Activated T-cell treated with anti-CD3 and anti-CD28 coated beads for 24 hours (primary cell): ENCODE data around the gene INO80B.
A peak's percentile ranks its signal among the peaks of the same experiment; 100 is the strongest.
"Not testable (repeated sequence)": the region's sequence is repeated elsewhere in the genome, so short reads cannot be mapped to it uniquely, and the experiment has no call there.

Experiments
- DNase-seq: peaks from one replicate; pipeline ENCODE4 v3.0.0-alpha.2; 2020; ENCODE audit warnings: low read depth

Gene INO80B

DNA sequence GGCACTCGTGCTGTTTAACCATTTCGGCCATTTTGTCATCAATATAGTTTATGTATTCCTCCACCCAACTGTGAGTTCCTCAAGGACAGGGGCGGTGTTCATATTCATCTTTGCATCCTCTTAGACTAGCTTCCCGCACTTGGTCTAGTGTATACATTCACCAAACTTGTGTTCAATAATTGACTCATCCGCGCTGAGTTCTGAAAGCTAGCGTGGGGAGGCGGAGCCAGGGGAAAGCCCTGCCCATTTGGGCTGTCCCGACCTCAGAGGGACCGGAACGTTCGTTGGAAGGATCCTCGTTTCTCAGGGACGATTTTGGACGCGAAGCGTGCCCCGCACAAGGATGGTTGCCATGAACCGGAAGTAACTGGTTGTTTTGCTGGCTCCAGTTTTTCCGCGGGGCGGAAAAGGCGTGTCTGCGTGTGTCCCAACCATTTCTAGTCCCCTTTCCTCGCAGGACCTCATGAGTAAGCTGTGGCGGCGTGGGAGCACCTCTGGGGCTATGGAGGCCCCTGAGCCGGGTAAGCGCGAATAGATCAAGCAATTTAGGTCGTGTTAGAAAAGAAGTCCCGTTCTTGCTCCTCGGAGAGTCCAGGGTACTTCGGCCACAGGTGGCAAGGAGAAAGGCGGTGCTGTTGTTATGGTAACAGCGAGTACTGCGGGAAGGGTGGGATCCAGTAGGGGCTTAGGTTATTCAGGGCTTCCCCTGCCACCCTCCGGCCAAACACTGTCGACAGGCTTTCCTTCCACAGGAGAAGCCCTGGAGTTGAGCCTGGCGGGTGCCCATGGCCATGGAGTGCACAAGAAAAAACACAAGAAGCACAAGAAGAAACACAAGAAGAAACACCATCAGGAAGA is at the start of gene INO80B:
Gene INO80B, plus strand, starts transcription at position 434 of the 858 bp plus-strand sequence. Its CDS starts 30 bp downstream, at position 464.
- DNase-seq = peak; percentile 98

DNA sequence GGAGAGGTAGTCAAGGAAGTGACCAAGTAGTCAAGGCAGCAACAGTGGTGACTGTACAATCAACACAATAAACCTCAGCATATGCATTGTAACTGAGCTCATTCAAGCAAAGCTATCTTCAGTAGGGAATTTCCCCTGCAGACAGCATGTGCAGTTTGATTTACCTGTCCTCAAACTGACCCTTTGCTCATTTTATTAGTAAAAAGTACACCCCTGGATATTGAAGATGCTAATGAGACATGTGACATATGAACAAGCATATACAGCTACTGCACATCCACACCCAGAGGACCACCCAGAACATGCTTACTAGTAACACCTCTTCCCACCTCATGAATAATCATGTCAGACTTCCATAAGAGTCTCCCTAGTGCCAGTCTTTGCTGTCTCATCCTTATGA is 48.9 kb upstream of the INO80B start:
- DNase-seq = no peak

DNA sequence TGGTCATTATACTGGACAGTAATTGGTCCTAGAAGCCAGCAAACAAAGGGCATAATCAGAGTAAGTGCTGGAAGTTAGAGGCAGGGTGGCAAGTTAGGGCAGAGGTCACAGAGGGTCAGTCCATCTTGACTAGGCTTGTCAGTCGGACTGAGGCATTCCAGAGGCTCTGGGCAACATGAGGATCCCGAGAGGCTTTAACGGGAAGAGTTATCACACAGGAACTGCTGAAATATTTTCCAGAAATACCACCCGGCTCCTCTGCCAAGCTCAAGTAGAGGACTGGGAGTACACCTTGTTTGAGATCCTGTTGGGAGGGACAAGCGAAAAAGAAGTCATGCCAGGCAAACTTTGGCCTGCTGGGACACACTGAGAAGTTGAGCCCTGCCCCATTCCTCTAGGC is 47.2 kb upstream of the INO80B start:
- no peak for DNase-seq

DNA sequence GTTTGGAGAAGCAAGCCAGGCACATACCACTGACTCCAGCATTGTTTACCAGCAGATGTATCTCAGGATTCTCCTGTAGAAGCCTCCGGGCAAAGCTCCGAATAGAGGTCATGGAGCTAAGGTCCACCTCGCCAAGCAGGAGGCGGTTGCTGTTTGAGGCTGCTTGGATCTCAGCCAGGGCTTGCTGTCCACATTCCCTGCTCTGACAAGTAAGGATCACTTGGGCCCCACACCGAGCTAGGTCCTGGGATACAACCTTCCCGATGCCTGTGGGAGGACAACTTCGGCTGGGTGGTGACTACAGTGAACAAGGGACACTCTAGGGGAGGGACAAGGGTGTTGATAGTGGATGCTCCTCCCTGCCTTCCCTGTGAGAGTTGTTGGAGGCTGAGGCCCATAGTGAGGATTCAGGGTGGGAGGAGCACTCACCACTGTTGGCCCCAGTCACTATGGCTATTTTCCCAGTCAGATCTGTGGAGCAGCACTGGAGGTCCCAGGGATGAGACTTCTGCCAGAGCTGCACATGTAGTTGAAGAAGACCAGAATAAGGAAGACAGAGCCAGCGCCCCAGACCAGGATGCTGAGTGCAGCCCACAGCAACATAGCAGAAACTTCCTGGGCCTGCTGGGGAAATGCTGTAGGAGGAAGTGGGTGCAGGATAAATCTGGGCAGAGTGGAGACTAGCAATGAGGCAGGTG is 41.7 kb upstream of the INO80B start:
- DNase-seq = no peak

DNA sequence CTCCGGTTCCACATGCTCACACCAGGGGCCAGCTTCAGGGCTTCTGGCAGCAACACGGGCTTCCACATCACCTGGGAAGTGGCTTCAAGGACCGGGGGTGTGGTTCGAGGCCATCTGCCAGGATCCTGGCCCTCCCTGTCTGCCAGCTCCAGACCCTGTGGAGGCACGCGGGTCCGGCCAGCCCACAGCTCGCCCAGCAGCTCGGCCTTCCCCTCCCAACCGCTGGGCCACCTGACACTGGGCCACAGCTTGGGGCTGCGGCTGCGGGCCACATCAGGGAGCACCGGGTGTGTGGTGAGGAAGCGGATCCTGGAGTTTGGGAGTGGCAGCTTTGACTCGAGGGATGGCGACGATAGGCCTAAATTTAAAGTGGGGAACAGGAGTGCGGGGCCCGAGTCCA is 40.4 kb upstream of the INO80B start:
- DNase-seq = no peak

DNA sequence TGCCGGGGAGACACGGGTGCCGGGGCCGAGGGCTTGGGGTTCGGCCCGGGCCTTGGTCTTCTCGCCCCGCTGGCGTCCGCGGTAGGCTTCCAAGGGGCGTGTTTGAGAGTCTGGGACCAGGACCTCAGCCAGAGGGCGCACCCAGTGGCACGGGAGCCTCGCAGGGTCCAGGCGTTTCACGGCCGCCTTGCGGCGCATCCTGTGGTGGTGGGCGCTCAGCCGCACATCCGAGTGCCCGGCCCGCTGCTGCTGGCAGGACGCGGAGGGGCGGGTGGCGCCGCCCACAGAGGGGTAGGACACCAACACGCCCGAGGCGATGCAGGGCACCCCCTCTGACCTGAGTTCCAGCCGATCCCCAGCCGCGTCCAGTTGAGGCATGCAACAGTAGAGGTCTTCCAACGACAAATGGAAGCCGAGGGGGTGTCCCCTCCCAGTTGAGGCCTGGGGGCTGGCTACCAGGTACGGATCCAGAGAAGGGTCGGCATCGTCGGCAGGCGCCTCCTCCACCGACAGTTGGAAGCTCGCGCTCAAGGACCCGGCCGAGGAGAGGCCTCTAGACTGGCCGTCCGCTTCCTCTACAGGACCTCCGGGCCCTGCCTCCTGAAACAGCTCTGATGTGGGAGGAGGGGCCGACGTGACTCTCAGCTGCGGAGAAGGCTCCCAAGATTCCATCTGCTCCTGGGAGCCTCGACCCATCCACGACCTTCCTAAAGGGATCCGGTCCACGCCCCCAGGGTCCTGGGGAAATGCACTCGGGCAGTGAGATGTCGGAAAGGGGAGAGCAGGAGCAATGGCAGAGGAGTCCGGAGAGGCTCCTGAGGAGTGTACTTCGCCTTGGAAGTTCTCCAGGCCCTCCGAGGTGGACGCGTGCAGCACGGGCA is 39.8 kb upstream of the INO80B start:
- no peak for DNase-seq

DNA sequence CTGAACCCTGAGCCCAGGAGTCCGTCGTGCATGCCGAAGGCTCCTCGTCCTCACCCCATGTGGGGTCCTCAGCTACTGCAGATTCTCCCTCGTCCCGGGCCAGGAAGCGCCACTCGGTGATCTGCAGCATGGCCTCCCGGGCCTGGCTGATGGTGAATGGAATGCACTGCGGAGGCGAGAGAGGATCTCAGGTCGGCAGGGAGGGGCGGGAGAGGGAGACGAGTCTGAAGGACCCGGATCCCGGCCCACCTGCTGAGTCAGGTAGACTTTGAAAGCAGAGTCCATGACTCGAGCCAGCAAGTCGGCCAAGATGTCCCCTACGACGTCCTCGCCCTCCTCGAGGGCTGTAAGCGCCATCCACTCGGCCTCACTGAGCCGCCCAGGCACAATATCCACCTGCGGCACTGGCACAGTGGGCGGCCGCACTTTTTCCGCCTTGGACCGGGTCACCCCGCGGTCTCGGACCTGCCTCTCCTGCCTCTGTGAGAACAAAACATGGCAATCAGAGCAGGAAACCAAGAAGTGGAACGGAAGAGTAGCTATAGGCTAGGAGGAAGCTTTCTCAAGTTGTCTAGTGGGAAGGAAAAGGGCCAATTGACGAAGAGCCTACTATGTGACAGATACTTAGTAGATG is 39.0 kb upstream of the INO80B start:
- no peak for DNase-seq

DNA sequence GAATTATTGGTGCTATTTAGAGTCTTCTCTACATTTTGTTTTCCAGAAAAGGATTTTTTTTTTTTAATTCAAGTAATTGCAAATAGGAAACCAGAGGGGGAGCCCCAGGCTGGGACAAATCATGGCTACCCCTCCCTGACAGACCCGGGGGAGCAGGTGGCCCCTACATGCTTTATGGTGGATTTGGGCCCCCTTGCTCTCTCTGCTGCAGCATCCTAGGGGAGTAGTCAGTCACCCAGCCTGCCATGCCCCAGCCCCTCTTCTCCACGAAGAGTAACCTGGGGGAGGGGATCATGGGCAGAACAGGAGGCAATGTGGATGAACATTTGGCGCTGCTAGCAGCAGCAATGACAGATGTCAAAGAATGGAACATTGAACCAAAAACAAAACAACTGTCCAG is 38.1 kb upstream of the INO80B start:
- DNase-seq = no peak

DNA sequence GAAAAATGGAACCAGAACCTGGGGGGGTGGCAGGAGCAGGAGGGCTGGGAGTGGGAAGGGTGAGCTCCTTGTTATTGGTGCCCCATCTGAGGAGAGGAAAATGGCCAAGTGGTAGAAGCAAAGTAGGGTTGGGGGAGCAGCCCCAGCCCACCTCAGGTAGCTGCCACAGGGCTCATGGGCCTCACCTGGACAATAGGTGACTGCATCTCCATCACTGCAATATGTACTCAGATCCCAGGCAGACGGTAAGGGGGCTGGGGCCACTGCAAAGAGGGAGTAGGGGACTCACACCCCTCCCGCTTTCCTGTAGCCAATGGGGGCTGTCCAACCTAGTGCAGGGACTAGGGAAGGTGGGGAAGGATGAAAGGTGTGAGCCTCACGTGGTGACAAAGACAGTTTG is 37.7 kb upstream of the INO80B start:
- DNase-seq = no peak

DNA sequence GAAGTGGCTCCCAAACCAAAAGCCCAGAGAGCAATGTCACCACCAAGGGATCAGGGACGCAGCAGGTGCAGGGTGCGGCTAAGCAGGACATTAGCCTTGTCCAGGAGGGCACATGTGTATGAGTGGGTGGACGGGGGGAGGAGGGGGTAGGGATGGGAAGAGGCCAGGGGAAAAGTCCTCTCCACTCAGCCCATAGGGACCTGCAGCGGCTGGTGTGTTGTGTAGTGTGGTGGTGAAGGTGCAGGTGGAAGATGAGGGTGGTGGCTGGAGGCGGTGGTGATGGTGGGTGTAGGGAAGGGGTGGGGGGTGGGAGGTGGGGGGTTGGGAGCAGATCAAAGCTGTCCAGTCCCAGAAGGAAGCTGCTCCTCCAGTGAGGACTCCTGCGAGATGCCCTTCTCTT is 37.1 kb upstream of the INO80B start:
- DNase-seq = no peak

DNA sequence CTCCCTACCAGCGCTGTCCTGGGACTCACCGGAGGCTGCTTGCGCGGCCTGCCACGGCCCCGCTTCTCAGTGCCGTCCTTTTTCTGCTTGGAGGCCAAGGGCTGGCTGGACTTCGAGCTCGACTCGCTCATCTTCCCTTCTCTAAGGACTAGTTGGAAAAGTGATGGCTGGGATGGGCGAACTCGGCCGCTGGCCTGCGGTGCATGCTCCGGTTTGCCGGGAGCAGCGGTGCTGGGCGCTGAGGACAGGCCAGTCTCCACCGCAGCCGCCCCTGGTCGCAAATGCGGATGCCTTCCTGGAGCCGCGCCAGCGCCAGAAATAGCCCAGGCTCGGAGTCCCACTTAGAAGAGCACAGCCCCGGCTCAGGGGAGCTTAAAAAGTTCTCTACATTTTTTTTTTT is 36.6 kb upstream of the INO80B start:
- DNase-seq = no peak

DNA sequence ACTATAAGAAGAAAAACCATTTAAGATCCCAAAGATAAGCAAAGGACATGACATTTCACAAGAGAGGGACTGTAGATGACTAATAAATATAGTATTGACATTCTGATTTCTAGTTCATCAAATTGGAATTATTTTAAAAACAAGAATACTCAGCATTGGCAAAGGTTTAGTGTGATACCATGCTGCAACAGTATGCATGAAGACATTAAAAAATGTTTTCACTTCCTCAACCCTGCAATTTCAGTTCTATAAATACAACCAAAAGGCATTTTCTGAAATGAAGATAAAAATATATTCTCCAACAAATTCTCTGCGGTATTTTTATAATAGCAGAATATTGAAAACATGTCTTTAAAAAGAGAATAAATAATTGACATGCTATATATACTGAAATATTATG is 35.5 kb upstream of the INO80B start:
- no peak for DNase-seq

DNA sequence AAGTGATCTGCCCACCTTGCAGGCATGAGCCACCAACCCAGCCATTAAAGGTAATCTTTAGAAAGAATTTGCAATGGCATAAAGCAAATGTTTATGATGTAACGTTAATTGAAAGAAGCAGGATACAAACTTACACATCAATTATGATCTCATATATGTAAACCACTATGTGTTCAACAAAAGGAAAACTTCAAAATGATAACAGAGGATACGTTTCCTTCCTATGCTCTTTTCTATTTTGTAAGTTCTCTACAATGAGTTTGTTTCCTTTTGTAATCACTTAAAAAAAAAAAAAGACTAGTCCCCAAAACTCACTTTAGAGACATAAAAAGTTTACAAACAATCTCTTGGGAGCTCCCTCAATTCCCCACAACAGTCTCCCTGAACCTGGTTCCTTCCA is 34.9 kb upstream of the INO80B start:
- no peak for DNase-seq

DNA sequence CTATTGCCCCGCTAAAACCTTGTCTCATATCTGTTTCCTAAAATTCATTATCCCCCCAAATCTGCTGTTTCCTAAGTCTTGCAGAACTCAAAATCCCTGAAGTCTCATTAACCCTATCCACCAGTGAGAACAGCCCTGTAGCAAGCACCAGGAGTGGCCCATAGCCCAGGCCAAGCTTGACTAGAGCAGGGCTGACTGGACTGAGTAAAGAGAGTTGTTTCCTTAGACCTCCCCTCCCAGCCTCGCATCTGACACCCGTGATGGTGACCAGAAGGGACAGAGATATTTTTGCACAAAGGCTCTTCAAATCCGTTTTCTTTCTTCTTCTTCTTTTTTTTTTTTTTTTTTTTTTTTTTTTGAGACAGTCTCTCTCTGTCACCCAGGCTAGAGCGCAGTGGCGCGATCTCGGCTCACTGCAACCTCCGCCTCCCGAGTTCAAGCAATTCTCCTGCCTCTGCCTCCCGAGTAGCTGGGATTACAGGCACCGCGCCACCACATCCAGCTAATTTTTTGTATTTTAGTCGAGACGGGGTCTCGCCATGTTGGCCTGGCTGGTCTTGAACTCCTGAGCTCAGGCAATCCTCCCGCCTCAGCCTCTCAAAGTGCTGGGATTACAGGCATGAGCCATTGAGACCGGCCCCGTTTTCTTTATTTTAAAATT is 34.3 kb upstream of the INO80B start:
- not testable (repeated sequence) for DNase-seq

DNA sequence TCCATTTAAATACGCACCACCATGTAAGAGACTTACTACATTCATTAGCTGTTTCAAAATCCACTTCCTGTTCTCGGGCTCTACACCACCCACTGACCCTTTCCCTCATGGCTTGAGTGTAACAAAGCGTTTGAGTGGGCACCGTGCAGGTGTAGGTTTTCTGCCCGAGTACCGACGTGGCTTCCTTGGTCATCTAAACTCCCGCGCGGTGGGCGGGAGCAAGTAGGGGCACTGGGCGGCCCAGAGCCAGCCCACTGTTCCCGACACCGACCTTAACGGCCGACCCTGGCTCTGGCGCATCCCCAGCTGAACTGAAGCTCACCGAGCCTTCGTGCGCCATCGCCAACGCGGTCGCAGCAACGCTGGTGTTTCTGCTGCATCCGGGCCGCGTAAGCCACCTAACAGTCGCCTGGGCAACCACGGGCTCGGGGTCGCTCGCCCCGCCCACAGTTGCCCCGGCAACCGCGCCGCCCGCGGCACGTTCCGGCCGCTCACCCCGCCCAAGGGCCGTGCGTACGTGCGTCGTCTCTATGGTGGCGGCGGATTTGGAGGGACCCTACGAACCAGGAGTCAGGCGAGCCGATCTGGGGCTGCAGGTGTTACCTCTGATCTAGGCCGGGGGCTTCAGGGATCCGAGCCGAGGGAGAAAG is 33.5 kb upstream of the INO80B start, which contains the start of the genes C2orf81 and WDR54:
Gene C2orf81, minus strand, starts transcription at position 399 of the 650 bp plus-strand sequence. Its CDS starts 59 bp downstream, at position 340.
Gene WDR54, plus strand, starts transcription at position 510 of the 650 bp plus-strand sequence. CDS start 424 bp downstream, outside the sequence.
- DNase-seq = peak; percentile 92

DNA sequence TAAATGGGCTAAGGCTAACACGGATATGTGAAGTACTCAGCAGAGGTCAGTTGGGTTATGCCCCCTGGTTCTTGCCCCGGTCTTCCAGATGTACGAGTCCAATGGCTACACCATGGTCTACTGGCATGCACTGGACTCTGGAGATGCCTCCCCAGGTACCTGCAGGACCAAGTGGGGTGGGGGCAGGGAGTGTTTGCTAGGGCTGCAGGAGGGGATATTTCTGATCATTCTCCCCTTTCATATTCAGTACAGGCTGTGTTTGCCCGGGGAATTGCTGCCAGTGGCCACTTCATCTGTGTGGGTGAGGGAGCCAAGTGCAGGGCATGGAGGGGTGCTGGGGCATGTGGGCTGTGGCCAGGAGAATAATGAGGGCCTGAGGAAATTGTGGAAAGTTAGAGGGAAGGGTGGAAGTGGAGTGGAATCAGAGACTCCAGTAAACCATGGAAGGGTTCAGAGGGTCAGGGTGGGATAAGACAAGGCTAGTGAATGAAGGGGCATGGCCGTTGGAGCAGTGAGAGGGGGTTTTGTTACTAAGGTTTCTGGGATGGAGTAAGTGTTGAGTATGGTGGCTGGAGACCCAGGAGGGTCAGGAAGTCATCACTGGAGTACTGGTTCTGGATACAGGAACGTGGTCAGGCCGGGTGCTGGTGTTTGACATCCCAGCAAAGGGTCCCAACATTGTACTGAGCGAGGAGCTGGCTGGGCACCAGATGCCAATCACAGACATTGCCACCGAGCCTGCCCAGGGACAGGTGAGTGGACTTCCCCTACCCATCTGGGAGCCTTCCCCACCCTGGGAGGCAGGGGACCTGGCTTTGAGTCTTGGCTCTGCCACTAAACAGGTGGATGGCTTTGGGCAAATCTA is 31.4 kb upstream of the INO80B start:
- DNase-seq = no peak

DNA sequence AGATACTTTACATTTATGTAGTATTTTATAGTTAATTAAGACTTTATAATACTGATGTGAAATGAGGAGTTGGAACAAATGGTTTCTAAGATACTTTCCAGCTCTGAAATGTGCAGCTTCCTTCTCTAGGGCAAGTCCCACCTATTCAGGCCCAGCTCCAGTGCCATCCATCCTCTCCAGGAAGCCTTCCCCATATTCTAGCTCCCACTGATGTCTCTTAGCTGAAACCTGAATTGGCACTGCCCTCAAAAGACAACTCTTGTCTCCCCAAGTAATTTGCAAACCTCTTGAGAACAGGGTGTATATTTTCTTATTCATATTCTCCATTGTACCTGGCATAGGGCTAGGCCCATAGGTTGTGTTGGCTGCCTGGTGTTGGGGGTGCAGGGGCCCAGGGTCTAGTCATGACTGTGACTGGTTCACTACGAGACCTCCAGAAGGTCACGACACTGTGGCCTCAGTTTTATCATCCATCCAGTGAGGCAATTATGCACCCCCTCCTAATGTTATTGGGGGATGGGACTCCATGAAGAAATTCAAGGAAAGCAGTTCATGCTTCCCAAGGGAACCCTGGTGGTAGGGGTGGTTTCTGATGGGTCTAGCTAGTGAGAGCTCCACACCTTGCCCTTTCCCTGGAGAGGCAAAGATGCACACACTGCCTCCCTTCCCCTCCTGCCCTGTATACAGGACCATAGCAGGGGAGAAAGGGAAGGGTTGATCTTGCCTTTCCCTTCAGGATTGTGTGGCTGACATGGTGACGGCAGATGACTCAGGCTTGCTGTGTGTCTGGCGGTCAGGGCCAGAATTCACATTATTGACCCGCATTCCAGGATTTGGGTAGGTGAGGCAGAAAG is 30.5 kb upstream of the INO80B start:
- DNase-seq = no peak

DNA sequence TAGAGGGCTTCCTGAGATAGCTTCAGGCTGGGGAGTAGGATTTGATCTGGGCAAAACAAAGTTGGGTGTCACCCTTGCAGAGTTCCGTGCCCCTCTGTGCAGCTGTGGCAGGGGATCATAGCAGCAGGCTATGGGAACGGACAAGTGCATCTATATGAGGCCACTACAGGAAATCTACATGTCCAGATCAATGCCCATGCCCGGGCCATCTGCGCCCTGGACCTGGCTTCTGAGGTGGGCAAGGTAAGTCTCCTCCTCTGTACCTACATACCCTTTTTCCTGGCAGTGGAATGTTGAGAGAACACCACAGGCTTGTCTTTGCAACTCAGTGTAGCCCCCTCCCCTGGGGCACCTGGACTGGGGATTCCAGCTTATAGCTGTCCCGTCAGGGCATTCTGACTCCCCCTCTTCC is 29.9 kb upstream of the INO80B start:
- no peak for DNase-seq

DNA sequence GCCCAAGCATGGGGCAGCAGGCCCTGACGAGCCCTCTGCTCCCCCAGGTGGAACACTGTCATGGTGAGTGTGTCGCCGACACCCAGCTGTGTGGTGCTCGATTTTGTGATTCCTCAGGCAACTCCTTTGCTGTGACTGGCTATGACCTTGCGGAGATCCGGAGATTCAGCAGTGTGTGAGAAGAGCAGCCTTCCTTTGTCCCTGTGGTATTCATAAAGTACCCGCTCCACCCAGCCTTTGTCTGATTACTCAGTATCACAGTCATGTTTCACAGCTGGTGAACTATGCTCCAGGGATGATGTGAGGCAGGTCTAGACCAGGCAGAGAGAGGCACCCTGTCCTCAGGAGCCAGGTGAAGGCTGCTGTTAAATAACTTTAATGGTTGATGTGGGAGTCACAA is 29.4 kb upstream of the INO80B start:
- DNase-seq = no peak
